GM12878 (cell line): ENCODE results near the gene ETAA1. TPM values are rescaled to one million over a fixed set of nuclear protein-coding genes. Genes with fewer than 3 reads are reported as not detected.

Experiments used
- ATAC-seq: fragments of 200-7000 bp; cut with Tn5 transposase; 3 replicates; pipeline ENCODE4 v1.9.1; 2020; ENCODE audit warnings: mild to moderate bottlenecking, moderate library complexity
- BruUV-seq: library from RNA; stranded (reverse); fragments of 400-500 nt; replicated peaks from 2 replicates; lab custom pipeline; 2021; lab: Mats Ljungman, UMichigan
- CTCF ChIA-PET: fragments of 300-600 bp; sonication (Branson Sonifier 250); formaldehyde crosslinking; extraction: SDS; loops from one replicate; lab custom pipeline; 2021; ENCODE audit warnings: inconsistent platforms; lab: Yijun Ruan, JAX
- POLR2A ChIA-PET: fragments of 350-600 bp; formaldehyde crosslinking; extraction: SDS; loops from one replicate; lab custom pipeline; 2021; ENCODE audit warnings: inconsistent platforms; lab: Charles Lee
- RAD21 ChIA-PET: fragments of 300-600 bp; sonication (Branson Sonifier 250); formaldehyde crosslinking; loops from one replicate; lab custom pipeline; 2023; ENCODE audit warnings: antibody characterized with exemption; ENCODE audit not compliant: unreplicated experiment; lab: Charles Lee
- SMC1A ChIA-PET: fragments of 300-600 bp; sonication (Branson Sonifier 250); formaldehyde crosslinking; loops from one replicate; lab custom pipeline; 2023; ENCODE audit not compliant: unreplicated experiment, uncharacterized antibody; lab: Charles Lee
- DNase-seq: peaks from one replicate; pipeline ENCODE4 v3.0.0-alpha.2; 2011; ENCODE audit warnings: low read depth, low spot score
- FAIRE-seq: peaks from 3 replicates; lab custom pipeline; 2011; peaks lifted over from hg19 to GRCh38; lab: Jason Lieb, UNC
- H2AFZ ChIP-seq: 2 replicates; pipeline ENCODE4 v1.6.0; 2011; ENCODE audit warnings: low read depth, low read length, control low read depth; ENCODE audit not compliant: control insufficient read depth
- H3K27ac ChIP-seq: 2 replicates; pipeline ENCODE4 v1.5.1; 2011; ENCODE audit warnings: control low read depth; ENCODE audit not compliant: control insufficient read depth, insufficient read depth
- H3K27me3 ChIP-seq, 2 experiments: replicated peaks in 1 of 2; 2 replicates each; pipeline versions ENCODE4 v1.6.0 to v1.6.1; 2011; ENCODE audit warnings: low read length in 1 of 2; ENCODE audit not compliant: control insufficient read depth in 2 of 2, insufficient read depth in 2 of 2
- H3K36me3 ChIP-seq, 2 experiments: 2 replicates each; pipeline ENCODE4 v1.5.1; 2011; ENCODE audit warnings: low read length in 1 of 2; ENCODE audit not compliant: control insufficient read depth in 2 of 2, insufficient read depth in 2 of 2
- H3K4me1 ChIP-seq: 2 replicates; pipeline ENCODE4 v1.6.1; 2011; ENCODE audit warnings: mild to moderate bottlenecking, low read length, moderate library complexity, mixed read lengths; ENCODE audit not compliant: control insufficient read depth, insufficient read depth
- H3K4me2 ChIP-seq: 2 replicates; pipeline ENCODE4 v1.6.0; 2011; ENCODE audit warnings: control low read depth; ENCODE audit not compliant: control insufficient read depth, insufficient read depth
- H3K4me3 ChIP-seq: fragments of 200-600 bp; sonication (generic); 2 replicates; pipeline ENCODE4 v1.5.1; 2016
- H3K79me2 ChIP-seq: 2 replicates; pipeline ENCODE4 v1.6.0; 2011; ENCODE audit warnings: low read length; ENCODE audit not compliant: control insufficient read depth, insufficient read depth
- H3K9ac ChIP-seq: 2 replicates; pipeline ENCODE4 v1.8.0; 2011; ENCODE audit warnings: low read length, control low read depth, mixed read lengths; ENCODE audit not compliant: control insufficient read depth, insufficient read depth
- H3K9me3 ChIP-seq: replicated peaks from 3 replicates; pipeline ENCODE4 v1.5.1; 2011; ENCODE audit warnings: mild to moderate bottlenecking, low read length; ENCODE audit not compliant: control insufficient read depth, insufficient read depth
- H4K20me1 ChIP-seq: 2 replicates; pipeline ENCODE4 v1.6.0; 2011; ENCODE audit not compliant: control insufficient read depth, insufficient read depth
- ATF3 ChIP-seq: IDR thresholded peaks from 2 replicates; pipeline ENCODE4 v1.6.1; 2011; ENCODE audit warnings: low read depth, mild to moderate bottlenecking, low read length, moderate library complexity, borderline replicate concordance; ENCODE audit errors: extremely low read depth
- CEBPB ChIP-seq, 2 experiments: fragments of 150-350 bp in 1 of 2; IDR thresholded peaks; 2 replicates each; pipeline ENCODE4 v1.6.1; 2012 to 2014; ENCODE audit warnings: low read depth in 2 of 2, low read length in 2 of 2, borderline replicate concordance in 1 of 2, inconsistent platforms in 1 of 2
- CHD2 ChIP-seq: IDR thresholded peaks from 2 replicates; pipeline ENCODE4 v1.6.1; 2011; ENCODE audit warnings: low read depth, low read length, improper control_type of control experiment, borderline replicate concordance
- E2F4 ChIP-seq: IDR thresholded peaks from 2 replicates; pipeline ENCODE4 v1.6.1; 2012; ENCODE audit warnings: low read depth, low read length, improper control_type of control experiment
- EZH2 ChIP-seq: IDR thresholded peaks from 2 replicates; pipeline ENCODE4 v1.6.1; 2012; ENCODE audit warnings: low read depth, mild to moderate bottlenecking, control low read depth, inconsistent platforms, low read length, borderline replicate concordance; ENCODE audit not compliant: control insufficient read depth
- GABPA ChIP-seq: IDR thresholded peaks from 2 replicates; pipeline ENCODE4 v1.6.1; 2014; ENCODE audit warnings: antibody characterized with exemption, low read depth, mild to moderate bottlenecking, inconsistent platforms
- HDAC2 ChIP-seq: fragments of 200-600 bp; sonication (generic); IDR thresholded peaks from 2 replicates; pipeline ENCODE4 v1.6.1; 2017
- HSF1 ChIP-seq: fragments of 150-350 bp; IDR thresholded peaks from 2 replicates; pipeline ENCODE4 v1.6.1; 2014; ENCODE audit warnings: mild to moderate bottlenecking, low read depth, low read length
- KDM1A ChIP-seq: fragments of 200-600 bp; sonication (generic); IDR thresholded peaks from 2 replicates; pipeline ENCODE4 v1.6.1; 2016; ENCODE audit warnings: borderline replicate concordance
- PBX3 ChIP-seq: IDR thresholded peaks from 2 replicates; pipeline ENCODE4 v1.6.1; 2011; ENCODE audit warnings: mild to moderate bottlenecking, low read depth, low read length, moderate library complexity; ENCODE audit not compliant: insufficient replicate concordance
- SREBF2 ChIP-seq: IDR thresholded peaks from 2 replicates; pipeline ENCODE4 v1.6.1; 2012; ENCODE audit warnings: mild to moderate bottlenecking, low read length
- STAT1 ChIP-seq: fragments of 450-650 bp; conservative IDR thresholded peaks from 2 replicates; pipeline ENCODE4 v1.6.1; 2014; ENCODE audit warnings: antibody characterized with exemption, mild to moderate bottlenecking
- ZNF217 ChIP-seq: fragments of 450-650 bp; IDR thresholded peaks from 2 replicates; pipeline ENCODE4 v1.6.1; 2017; ENCODE audit warnings: antibody characterized with exemption, mild to moderate bottlenecking
- ZNF24 ChIP-seq: fragments of 450-650 bp; IDR thresholded peaks from 2 replicates; pipeline ENCODE4 v1.6.1; 2017; ENCODE audit warnings: antibody characterized with exemption, mild to moderate bottlenecking
- WGBS: methylation state at CpG from one replicate; pipeline ENCODE4 v1.1.6; 2016; ENCODE audit warnings: low lambda C conversion rate; ENCODE audit not compliant: insufficient replicate concordance, insufficient coverage; ENCODE audit errors: missing lambda C conversion rate; 5-methylcytosine and 5-hydroxymethylcytosine counted together
- in situ Hi-C: fragments of 300-500 bp; cut with MboI; formaldehyde crosslinking; loops from 9 replicates; pipeline ENCODE4 v1.14.3; 2018; ENCODE audit warnings: mixed read lengths
- intact Hi-C: fragments of 100-400 bp; cut with micrococcal nuclease; formaldehyde crosslinking; loops from one replicate; pipeline ENCODE4 v1.14.2; 2022; ENCODE audit not compliant: unreplicated experiment
- polyA plus RNA-seq, 11 experiments: library from polyadenylated mRNA; depleted of rRNA in 4 of 11; unstranded in 6 of 11; stranded (reverse) in 5 of 11; fragments of >200 nt; fragmentation: Nextera tagmentation in 4 of 11; fragmentation: Illumina TruSeq in 1 of 11; extraction: Ambion mirVana in 4 of 11; extraction: Trizol in 1 of 11; gene quantifications; 1 replicate in 1 of 11; 2 replicates in 10 of 11; pipeline versions ENCODE4 v1.2.1 to v1.2.3, GENCODE V29; 2011 to 2016; ENCODE audit warnings: inconsistent platforms in 2 of 11, missing spikeins in 2 of 11, low read depth in 1 of 11
- total RNA-seq, 4 experiments: library from RNA; depleted of rRNA in 3 of 4; stranded (reverse); fragments of >200 nt in 3 of 4; fragmentation: Illumina TruSeq in 1 of 4; extraction: Trizol in 1 of 4; gene quantifications; 2 replicates each; pipeline versions ENCODE4 v1.2.1 to v1.2.3, GENCODE V29; 2013 to 2021
- TF ChIP-seq, protein P1 (sequence below): fragments of 450-650 bp; IDR thresholded peaks from 2 replicates; pipeline ENCODE4 v1.6.1; 2017; ENCODE audit warnings: antibody characterized with exemption, mild to moderate bottlenecking, moderate library complexity

The ETAA1 gene
- total and polyA plus RNA-seq, 10 of the 15 experiments (the other 5 are each of a cell fraction or from before 2014, with no cell fraction given) = 4.2 to 24.2 (median 13.4) TPM

DNA sequence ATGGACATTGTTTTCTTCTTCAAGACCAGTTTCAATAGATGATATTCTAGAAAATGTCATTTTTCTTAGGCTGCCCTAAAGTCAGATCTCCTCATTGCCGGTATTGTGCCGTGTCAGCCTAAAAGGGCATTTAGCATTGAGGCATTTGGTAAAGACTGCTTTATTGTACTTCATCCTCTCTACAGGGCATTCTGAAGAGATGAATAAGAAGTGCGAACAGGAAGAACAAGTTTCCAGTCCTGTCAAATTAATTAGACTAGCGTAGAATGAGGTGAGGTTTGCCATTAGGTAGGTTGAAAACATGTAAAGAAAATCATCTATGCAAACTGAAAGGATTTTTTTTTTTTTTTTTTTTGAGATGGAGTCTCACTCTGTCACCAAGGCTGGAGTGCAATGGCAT lies 60.6 kb downstream of the ETAA1 start:
- DNase-seq (no peak), FAIRE-seq (no peak), ATAC-seq (no peak)
- Histone ChIP-seq H3K4me3 (no peak overlapping the region), H3K27ac (no peak overlapping the region), H3K79me2 (no peaks in the 10 kb centered on the region), H2AFZ (no peak overlapping the region), H3K4me2 (no peak overlapping the region), H3K27me3 (no peaks in the 10 kb centered on the region), H4K20me1 (no peaks in the 10 kb centered on the region), H3K9ac (no peak overlapping the region), H3K9me3 (no peaks in the 10 kb centered on the region), H3K4me1 (no peaks in the 10 kb centered on the region)
- CTCF ChIA-PET = no interaction called here
- intact Hi-C loops (no loop called here), in situ Hi-C loops (no loop called here)
- SMC1A ChIA-PET = interaction anchor here (0.8 to 2.5 kb wide), 4 partner anchors 12 to 67 kb away, joined by 3 to 10 read pairs (median 4); no protein-coding TSS in a partner anchor
- POLR2A ChIA-PET = no interaction called here
- no TSS peak for BruUV-seq
- 58% methylated on average over 4 of the region's 4 CpGs for WGBS
- no peak for TF ChIP-seq HDAC2
- no peak for TF ChIP-seq PBX3
- no peak for TF ChIP-seq SREBF2
- no peak for TF ChIP-seq ZNF24
- no peak for TF ChIP-seq CHD2
- no peak for TF ChIP-seq STAT1
- no peak for TF ChIP-seq KDM1A
- TF ChIP-seq EZH2 = no peak
- no peak for TF ChIP-seq HSF1
- no peak for TF ChIP-seq ATF3
- TF ChIP-seq GABPA = no peak
- TF ChIP-seq ZNF217 = no peak
- TF ChIP-seq, protein P1, sequence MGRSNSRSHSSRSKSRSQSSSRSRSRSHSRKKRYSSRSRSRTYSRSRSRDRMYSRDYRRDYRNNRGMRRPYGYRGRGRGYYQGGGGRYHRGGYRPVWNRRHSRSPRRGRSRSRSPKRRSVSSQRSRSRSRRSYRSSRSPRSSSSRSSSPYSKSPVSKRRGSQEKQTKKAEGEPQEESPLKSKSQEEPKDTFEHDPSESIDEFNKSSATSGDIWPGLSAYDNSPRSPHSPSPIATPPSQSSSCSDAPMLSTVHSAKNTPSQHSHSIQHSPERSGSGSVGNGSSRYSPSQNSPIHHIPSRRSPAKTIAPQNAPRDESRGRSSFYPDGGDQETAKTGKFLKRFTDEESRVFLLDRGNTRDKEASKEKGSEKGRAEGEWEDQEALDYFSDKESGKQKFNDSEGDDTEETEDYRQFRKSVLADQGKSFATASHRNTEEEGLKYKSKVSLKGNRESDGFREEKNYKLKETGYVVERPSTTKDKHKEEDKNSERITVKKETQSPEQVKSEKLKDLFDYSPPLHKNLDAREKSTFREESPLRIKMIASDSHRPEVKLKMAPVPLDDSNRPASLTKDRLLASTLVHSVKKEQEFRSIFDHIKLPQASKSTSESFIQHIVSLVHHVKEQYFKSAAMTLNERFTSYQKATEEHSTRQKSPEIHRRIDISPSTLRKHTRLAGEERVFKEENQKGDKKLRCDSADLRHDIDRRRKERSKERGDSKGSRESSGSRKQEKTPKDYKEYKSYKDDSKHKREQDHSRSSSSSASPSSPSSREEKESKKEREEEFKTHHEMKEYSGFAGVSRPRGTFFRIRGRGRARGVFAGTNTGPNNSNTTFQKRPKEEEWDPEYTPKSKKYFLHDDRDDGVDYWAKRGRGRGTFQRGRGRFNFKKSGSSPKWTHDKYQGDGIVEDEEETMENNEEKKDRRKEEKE = no peak
- no peak for TF ChIP-seq E2F4
- TF ChIP-seq CEBPB (IDR thresholded peaks at IDR 0.05; ENCODE audit: borderline replicate concordance in 1 of 2, low read depth in 2 of 2, low read length in 2 of 2) = no peak
- TF ChIP-seq, all 136 proteins: peak for 0
- RAD21 ChIA-PET = no interaction called here
- H3K36me3 ChIP-seq = no peaks in the 10 kb centered on the region
